ENCODE results near the gene PLAC9. TPM values are rescaled to one million over a fixed set of nuclear protein-coding genes. Genes with fewer than 3 reads are reported as not detected.

Gene PLAC9
- total RNA-seq, 3 donors from 2014 or later, result not detected

- DNase-seq (no peak), ATAC-seq (no peak)
- Mint-ChIP-seq H3K27me3 (ENCODE audit: low read depth) (no peaks in the 10 kb centered on the region), H3K4me1 (ENCODE audit: low read depth) (peaks cover 35% of the 10 kb centered on the region), H3K9me3 (no peaks in the 10 kb centered on the region), H3K36me3 (ENCODE audit: insufficient read depth) (peaks cover 7% of the 10 kb centered on the region), H3K4me3 (no peak overlapping the region)
Measured at GRCh38 chr10:80173466-80173865, 40.9 kb downstream of the PLAC9 start.

GRCh38 chr10:80174641-80175395 lies 42.3 kb downstream of the PLAC9 start:
- H3K4me1 Mint-ChIP-seq (ENCODE audit: low read depth), result peaks cover 41% of the 10 kb centered on the region
- no peak for ATAC-seq
- H3K9me3 Mint-ChIP-seq, result no peaks in the 10 kb centered on the region
- peaks cover under 1% of the 10 kb centered on the region for H3K36me3 Mint-ChIP-seq (ENCODE audit: insufficient read depth)
- no peak overlapping the region for H3K4me3 Mint-ChIP-seq
- no peaks in the 10 kb centered on the region for H3K27me3 Mint-ChIP-seq (ENCODE audit: low read depth)
- DNase-seq, result no peak

GRCh38 chr10:80176526-80176925 lies 44.0 kb downstream of the PLAC9 start:
- no peak for DNase-seq
- no peaks in the 10 kb centered on the region for H3K9me3 Mint-ChIP-seq
- H3K27me3 Mint-ChIP-seq (ENCODE audit: low read depth), result no peaks in the 10 kb centered on the region
- H3K36me3 Mint-ChIP-seq (ENCODE audit: insufficient read depth), result peaks cover 5% of the 10 kb centered on the region
- H3K4me3 Mint-ChIP-seq, result no peak overlapping the region
- ATAC-seq, result no peak
- H3K4me1 Mint-ChIP-seq (ENCODE audit: low read depth), result peaks cover 43% of the 10 kb centered on the region

- Mint-ChIP-seq H3K36me3 (ENCODE audit: insufficient read depth) (peaks cover 5% of the 10 kb centered on the region), H3K4me3 (no peak overlapping the region), H3K4me1 (ENCODE audit: low read depth) (peaks cover 52% of the 10 kb centered on the region), H3K9me3 (no peaks in the 10 kb centered on the region), H3K27me3 (ENCODE audit: low read depth) (no peaks in the 10 kb centered on the region)
- DNase-seq, result no peak
- ATAC-seq, result no peak
Measured at GRCh38 chr10:80177781-80178636, 45.5 kb downstream of the PLAC9 start.

- no peak for DNase-seq
- ATAC-seq, result no peak
- Mint-ChIP-seq H3K9me3 (no peaks in the 10 kb centered on the region), H3K4me3 (no peak overlapping the region), H3K36me3 (ENCODE audit: insufficient read depth) (peaks cover 12% of the 10 kb centered on the region), H3K27me3 (ENCODE audit: low read depth) (no peaks in the 10 kb centered on the region), H3K4me1 (ENCODE audit: low read depth) (peaks cover 80% of the 10 kb centered on the region)
Measured at GRCh38 chr10:80182986-80183385, 50.5 kb downstream of the PLAC9 start.

- peaks cover 80% of the 10 kb centered on the region for H3K4me1 Mint-ChIP-seq (ENCODE audit: low read depth)
- no peaks in the 10 kb centered on the region for H3K27me3 Mint-ChIP-seq (ENCODE audit: low read depth)
- no peak for DNase-seq
- no peak overlapping the region for H3K4me3 Mint-ChIP-seq
- no peaks in the 10 kb centered on the region for H3K9me3 Mint-ChIP-seq
- H3K36me3 Mint-ChIP-seq (ENCODE audit: insufficient read depth), result peaks cover 12% of the 10 kb centered on the region
- ATAC-seq, result no peak
Measured at GRCh38 chr10:80183436-80183835, 50.9 kb downstream of the PLAC9 start.

GRCh38 chr10:80184291-80184690 lies 51.8 kb downstream of the PLAC9 start:
- ATAC-seq (no peak), DNase-seq (no peak)
- Mint-ChIP-seq H3K9me3 (no peaks in the 10 kb centered on the region), H3K4me1 (ENCODE audit: low read depth) (peaks cover 80% of the 10 kb centered on the region), H3K4me3 (no peak overlapping the region), H3K27me3 (ENCODE audit: low read depth) (no peaks in the 10 kb centered on the region), H3K36me3 (ENCODE audit: insufficient read depth) (peaks cover 15% of the 10 kb centered on the region)

GRCh38 chr10:80185578-80186299 lies 53.2 kb downstream of the PLAC9 start:
- DNase-seq, result no peak
- H3K36me3 Mint-ChIP-seq (ENCODE audit: insufficient read depth), result peaks cover 14% of the 10 kb centered on the region
- H3K27me3 Mint-ChIP-seq (ENCODE audit: low read depth), result no peaks in the 10 kb centered on the region
- H3K4me3 Mint-ChIP-seq, result no peak overlapping the region
- no peak for ATAC-seq
- H3K9me3 Mint-ChIP-seq, result no peaks in the 10 kb centered on the region
- H3K4me1 Mint-ChIP-seq (ENCODE audit: low read depth), result peaks cover 84% of the 10 kb centered on the region

- peaks cover 84% of the 10 kb centered on the region for H3K4me1 Mint-ChIP-seq (ENCODE audit: low read depth)
- no peaks in the 10 kb centered on the region for H3K9me3 Mint-ChIP-seq
- peak overlapping the region; percentile 13 for H3K4me3 Mint-ChIP-seq
- peak; percentile 24 to 54 for ATAC-seq
- H3K27me3 Mint-ChIP-seq (ENCODE audit: low read depth), result no peaks in the 10 kb centered on the region
- no peak for DNase-seq
- peaks cover 11% of the 10 kb centered on the region for H3K36me3 Mint-ChIP-seq (ENCODE audit: insufficient read depth)
Measured at GRCh38 chr10:80186364-80187012, 54.0 kb downstream of the PLAC9 start.

- H3K4me1 Mint-ChIP-seq (ENCODE audit: low read depth), result peaks cover 85% of the 10 kb centered on the region
- peaks cover 11% of the 10 kb centered on the region for H3K36me3 Mint-ChIP-seq (ENCODE audit: insufficient read depth)
- H3K27me3 Mint-ChIP-seq (ENCODE audit: low read depth), result no peaks in the 10 kb centered on the region
- H3K9me3 Mint-ChIP-seq, result peaks cover 1% of the 10 kb centered on the region
- H3K4me3 Mint-ChIP-seq, result peak overlapping the region; percentile 58
- no peak for ATAC-seq
- DNase-seq, result no peak
Measured at GRCh38 chr10:80187060-80187459, 54.5 kb downstream of the PLAC9 start.

- DNase-seq (peak; percentile 61), ATAC-seq (peak; percentile 81 to 89)
- Mint-ChIP-seq H3K36me3 (ENCODE audit: insufficient read depth) (peaks cover 14% of the 10 kb centered on the region), H3K4me3 (peak overlapping the region; percentile 58), H3K4me1 (ENCODE audit: low read depth) (peaks cover 86% of the 10 kb centered on the region), H3K9me3 (peaks cover 5% of the 10 kb centered on the region), H3K27me3 (ENCODE audit: low read depth) (no peaks in the 10 kb centered on the region)
Measured at GRCh38 chr10:80187465-80188409, 55.2 kb downstream of the PLAC9 start.

GRCh38 chr10:80188713-80189112 lies 56.2 kb downstream of the PLAC9 start:
- H3K4me3 Mint-ChIP-seq, result no peak overlapping the region
- H3K27me3 Mint-ChIP-seq (ENCODE audit: low read depth), result no peaks in the 10 kb centered on the region
- ATAC-seq, result no peak

GRCh38 chr10:80191589-80192270 lies 59.2 kb downstream of the PLAC9 start:
- H3K4me1 Mint-ChIP-seq (ENCODE audit: low read depth), result peaks cover 79% of the 10 kb centered on the region
- ATAC-seq, result no peak
- peak overlapping the region; percentile 54 for H3K4me3 Mint-ChIP-seq
- H3K36me3 Mint-ChIP-seq (ENCODE audit: insufficient read depth), result peaks cover 13% of the 10 kb centered on the region
- no peak for DNase-seq
- peaks cover 5% of the 10 kb centered on the region for H3K9me3 Mint-ChIP-seq
- H3K27me3 Mint-ChIP-seq (ENCODE audit: low read depth), result no peaks in the 10 kb centered on the region

More at GRCh38 chr10:80188713-80189112, 56.2 kb downstream of the PLAC9 start:
- Mint-ChIP-seq H3K36me3 (ENCODE audit: insufficient read depth) (peaks cover 14% of the 10 kb centered on the region), H3K9me3 (peaks cover 5% of the 10 kb centered on the region), H3K4me1 (ENCODE audit: low read depth) (peaks cover 82% of the 10 kb centered on the region)
- DNase-seq, result no peak
